Measurements from ENCODE around the gene NINJ1.

NINJ1 gene

GRCh38 chr9:93093877-93094657 lies 40.0 kb downstream of the NINJ1 start:
- no peak for FAIRE-seq
- DNase-seq (ENCODE audit: insufficient read length), result no peak
- no peak for TF ChIP-seq POLR2AphosphoS5 (IDR thresholded peaks at IDR 0.05; ENCODE audit: low read depth, low read length)
- no peak for TF ChIP-seq POLR2A (IDR thresholded peaks at IDR 0.05; ENCODE audit: low read depth, low read length)
- TF ChIP-seq TAF1 (IDR thresholded peaks at IDR 0.05; ENCODE audit: borderline replicate concordance, low read depth, low read length), result no peak

GRCh38 chr9:93093127-93093876 lies 40.7 kb downstream of the NINJ1 start:
- TF ChIP-seq POLR2AphosphoS5 (IDR thresholded peaks at IDR 0.05; ENCODE audit: low read depth, low read length) (0 out of 2 replicates have a peak, but pooled peaks have one; percentile 20), TAF1 (IDR thresholded peaks at IDR 0.05; ENCODE audit: borderline replicate concordance, low read depth, low read length) (no peak), POLR2A (IDR thresholded peaks at IDR 0.05; ENCODE audit: low read depth, low read length) (peak; percentile 30; the same call in 1 of the 2 replicates)
- DNase-seq (ENCODE audit: insufficient read length) (no peak), FAIRE-seq (peak; percentile 80)

- TF ChIP-seq POLR2A (IDR thresholded peaks at IDR 0.05; ENCODE audit: low read depth, low read length) (no peak), POLR2AphosphoS5 (IDR thresholded peaks at IDR 0.05; ENCODE audit: low read depth, low read length) (no peak), TAF1 (IDR thresholded peaks at IDR 0.05; ENCODE audit: borderline replicate concordance, low read depth, low read length) (no peak)
- no peak for FAIRE-seq
- no peak for DNase-seq (ENCODE audit: insufficient read length)
Measured at GRCh38 chr9:93092251-93092991, 41.6 kb downstream of the NINJ1 start.

GRCh38 chr9:93091453-93092081 lies 42.5 kb downstream of the NINJ1 start:
- FAIRE-seq, result peak; percentile 84
- TF ChIP-seq TAF1 (IDR thresholded peaks at IDR 0.05; ENCODE audit: borderline replicate concordance, low read depth, low read length) (no peak), POLR2A (IDR thresholded peaks at IDR 0.05; ENCODE audit: low read depth, low read length) (no peak), POLR2AphosphoS5 (IDR thresholded peaks at IDR 0.05; ENCODE audit: low read depth, low read length) (no peak)

GRCh38 chr9:93091056-93091452 lies 43.0 kb downstream of the NINJ1 start:
- no peak for TF ChIP-seq POLR2AphosphoS5 (IDR thresholded peaks at IDR 0.05; ENCODE audit: low read depth, low read length)
- TF ChIP-seq POLR2A (IDR thresholded peaks at IDR 0.05; ENCODE audit: low read depth, low read length), result no peak
- no peak for TF ChIP-seq TAF1 (IDR thresholded peaks at IDR 0.05; ENCODE audit: borderline replicate concordance, low read depth, low read length)
- DNase-seq (ENCODE audit: insufficient read length) (no peak), FAIRE-seq (no peak)

More at GRCh38 chr9:93091453-93092081, 42.5 kb downstream of the NINJ1 start:
- no peak for DNase-seq (ENCODE audit: insufficient read length)

DNA sequence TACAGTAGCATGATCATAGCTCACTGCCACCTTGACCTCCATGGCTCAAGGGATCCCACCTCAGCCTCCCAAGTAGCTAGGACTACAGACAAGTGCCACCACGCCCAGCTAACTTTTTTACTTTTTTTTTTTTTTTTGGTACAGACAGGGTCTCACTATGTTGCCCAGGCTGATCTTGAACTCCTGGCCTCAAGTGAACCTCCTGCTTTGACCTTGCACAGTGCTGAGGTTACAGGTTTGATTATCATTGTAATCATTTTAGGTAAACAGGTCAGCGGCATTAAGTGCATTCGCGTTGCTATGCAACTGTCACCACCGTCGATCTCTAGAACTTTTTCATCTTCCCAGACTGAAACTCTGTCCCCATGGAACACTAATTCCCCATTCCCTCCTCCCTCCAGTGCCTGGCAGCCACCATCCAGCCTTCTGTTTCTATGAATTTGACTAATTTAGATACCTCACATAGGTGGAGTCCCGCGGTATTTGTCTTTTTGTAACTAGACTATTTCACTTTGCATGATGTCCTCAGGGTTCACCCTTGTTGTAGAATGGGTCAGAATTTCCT lies 43.9 kb downstream of the NINJ1 start:
- FAIRE-seq (no peak), DNase-seq (ENCODE audit: insufficient read length) (no peak)
- TF ChIP-seq POLR2AphosphoS5 (IDR thresholded peaks at IDR 0.05; ENCODE audit: low read depth, low read length) (no peak), TAF1 (IDR thresholded peaks at IDR 0.05; ENCODE audit: borderline replicate concordance, low read depth, low read length) (no peak), POLR2A (IDR thresholded peaks at IDR 0.05; ENCODE audit: low read depth, low read length) (no peak)

GRCh38 chr9:93089481-93089991 lies 44.5 kb downstream of the NINJ1 start:
- no peak for TF ChIP-seq TAF1 (IDR thresholded peaks at IDR 0.05; ENCODE audit: borderline replicate concordance, low read depth, low read length)
- TF ChIP-seq POLR2AphosphoS5 (IDR thresholded peaks at IDR 0.05; ENCODE audit: low read depth, low read length), result no peak
- TF ChIP-seq POLR2A (IDR thresholded peaks at IDR 0.05; ENCODE audit: low read depth, low read length), result no peak
- no peak for DNase-seq (ENCODE audit: insufficient read length)
- FAIRE-seq, result no peak

GRCh38 chr9:93089024-93089423 lies 45.0 kb downstream of the NINJ1 start:
- FAIRE-seq (no peak), DNase-seq (ENCODE audit: insufficient read length) (no peak)
- TF ChIP-seq POLR2A (IDR thresholded peaks at IDR 0.05; ENCODE audit: low read depth, low read length) (no peak), POLR2AphosphoS5 (IDR thresholded peaks at IDR 0.05; ENCODE audit: low read depth, low read length) (no peak), TAF1 (IDR thresholded peaks at IDR 0.05; ENCODE audit: borderline replicate concordance, low read depth, low read length) (no peak)

GRCh38 chr9:93088656-93089015 lies 45.4 kb downstream of the NINJ1 start:
- TF ChIP-seq POLR2A (IDR thresholded peaks at IDR 0.05; ENCODE audit: low read depth, low read length) (no peak), POLR2AphosphoS5 (IDR thresholded peaks at IDR 0.05; ENCODE audit: low read depth, low read length) (no peak), TAF1 (IDR thresholded peaks at IDR 0.05; ENCODE audit: borderline replicate concordance, low read depth, low read length) (no peak)
- DNase-seq (ENCODE audit: insufficient read length) (no peak), FAIRE-seq (no peak)

DNA sequence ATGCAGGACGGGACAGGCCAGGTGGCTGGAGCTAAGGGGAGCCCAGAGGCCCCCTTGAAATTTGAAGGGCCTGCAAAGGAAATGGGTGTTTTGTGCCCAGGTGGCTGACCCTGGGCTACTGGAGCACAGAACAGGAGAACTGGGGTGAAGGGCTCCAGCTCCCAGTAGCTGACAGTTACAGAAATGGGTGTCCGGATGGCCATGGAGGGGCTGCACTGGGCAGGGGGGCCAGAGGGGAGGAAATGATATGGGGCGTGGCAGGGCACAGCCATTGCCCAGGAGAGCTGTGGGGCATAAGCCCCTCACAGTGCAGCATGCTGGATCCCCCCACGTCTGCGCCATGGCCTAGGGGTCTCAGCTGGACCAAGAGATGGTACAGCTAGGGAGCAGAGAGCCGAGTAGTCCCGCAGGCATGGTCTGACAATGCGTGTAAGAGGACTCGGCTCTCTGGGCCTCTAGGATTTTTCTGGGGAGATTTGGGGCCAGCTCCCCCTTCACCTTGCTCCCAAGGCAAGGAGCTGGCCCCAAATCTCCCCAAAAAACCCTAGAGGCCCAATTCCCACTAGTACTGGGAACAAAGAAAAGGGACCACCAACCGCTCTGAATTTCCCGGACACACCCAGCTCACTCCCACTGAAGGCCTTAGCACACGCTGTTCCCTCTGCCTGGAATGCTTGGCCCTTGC lies 45.9 kb downstream of the NINJ1 start:
- FAIRE-seq (no peak), DNase-seq (ENCODE audit: insufficient read length) (no peak)
- TF ChIP-seq POLR2A (IDR thresholded peaks at IDR 0.05; ENCODE audit: low read depth, low read length) (no peak), POLR2AphosphoS5 (IDR thresholded peaks at IDR 0.05; ENCODE audit: low read depth, low read length) (no peak), TAF1 (IDR thresholded peaks at IDR 0.05; ENCODE audit: borderline replicate concordance, low read depth, low read length) (no peak)

Measured in GM12892 (cell line).